NCI-H2171 (cell line): Measurements from ENCODE around the gene KDM4B.
A peak's percentile ranks its signal among the peaks of the same experiment; 100 is the strongest.
"Not testable (repeated sequence)": the region's sequence is repeated elsewhere in the genome, so short reads cannot be mapped to it uniquely, and the experiment has no call there.

Experiments
- DNase-seq: peaks from one replicate; lab custom pipeline; 2025; lab: John Stamatoyannopoulos, UW

Gene KDM4B

GRCh38 chr19:4968462-4969291 is at the start of gene KDM4B:
Gene KDM4B (plus strand): TSS chr19:4969113. CDS start chr19:5032891, 63,778 bp downstream.
- DNase-seq: peak; percentile 97

GRCh38 chr19:4922530-4923275 is 46.2 kb upstream of the KDM4B start:
- DNase-seq: no peak

- DNase-seq: no peak
These were observed 45.6 kb upstream of the KDM4B start for GRCh38 chr19:4923276-4923747.

GRCh38 chr19:4929186-4929585 is 39.7 kb upstream of the KDM4B start:
- DNase-seq: no peak

GRCh38 chr19:4930664-4931063 is 38.2 kb upstream of the KDM4B start:
- DNase-seq: no peak

GRCh38 chr19:4932711-4933110 is 36.2 kb upstream of the KDM4B start:
- DNase-seq: no peak

- no peak for DNase-seq
These were observed 35.4 kb upstream of the KDM4B start for GRCh38 chr19:4933528-4933927.

- no peak for DNase-seq
These were observed 33.5 kb upstream of the KDM4B start for GRCh38 chr19:4935444-4935843.

GRCh38 chr19:4937060-4937459 is 31.9 kb upstream of the KDM4B start:
- DNase-seq: no peak

- DNase-seq: not testable (repeated sequence)
These were observed 30.5 kb upstream of the KDM4B start for GRCh38 chr19:4938461-4938860.

- no peak for DNase-seq
These were observed 29.4 kb upstream of the KDM4B start for GRCh38 chr19:4939466-4939865.

GRCh38 chr19:4941638-4942169 is 27.2 kb upstream of the KDM4B start:
- DNase-seq: not testable (repeated sequence)

- not testable (repeated sequence) for DNase-seq
These were observed 18.3 kb upstream of the KDM4B start for GRCh38 chr19:4950650-4951049.

GRCh38 chr19:4951656-4952055 is 17.3 kb upstream of the KDM4B start:
- DNase-seq: no peak

- no peak for DNase-seq
These were observed 16.0 kb upstream of the KDM4B start for GRCh38 chr19:4952945-4953344.

- not testable (repeated sequence) for DNase-seq
These were observed 14.4 kb upstream of the KDM4B start for GRCh38 chr19:4954320-4955149.

- no peak for DNase-seq
These were observed 13.6 kb upstream of the KDM4B start for GRCh38 chr19:4955274-4955673.

GRCh38 chr19:4957981-4958380 is 10.9 kb upstream of the KDM4B start:
- DNase-seq: no peak

GRCh38 chr19:4962085-4962619 is 6.8 kb upstream of the KDM4B start:
- DNase-seq: no peak

- no peak for DNase-seq
These were observed 3.9 kb upstream of the KDM4B start for GRCh38 chr19:4965061-4965460.

GRCh38 chr19:4966591-4966990 is 2.3 kb upstream of the KDM4B start:
- DNase-seq: no peak
